ENCODE measurements around the gene ANO10.
"Not testable (repeated sequence)": the region's sequence is repeated elsewhere in the genome, so short reads cannot be mapped to it uniquely, and the experiment has no call there.

ANO10 gene

DNA sequence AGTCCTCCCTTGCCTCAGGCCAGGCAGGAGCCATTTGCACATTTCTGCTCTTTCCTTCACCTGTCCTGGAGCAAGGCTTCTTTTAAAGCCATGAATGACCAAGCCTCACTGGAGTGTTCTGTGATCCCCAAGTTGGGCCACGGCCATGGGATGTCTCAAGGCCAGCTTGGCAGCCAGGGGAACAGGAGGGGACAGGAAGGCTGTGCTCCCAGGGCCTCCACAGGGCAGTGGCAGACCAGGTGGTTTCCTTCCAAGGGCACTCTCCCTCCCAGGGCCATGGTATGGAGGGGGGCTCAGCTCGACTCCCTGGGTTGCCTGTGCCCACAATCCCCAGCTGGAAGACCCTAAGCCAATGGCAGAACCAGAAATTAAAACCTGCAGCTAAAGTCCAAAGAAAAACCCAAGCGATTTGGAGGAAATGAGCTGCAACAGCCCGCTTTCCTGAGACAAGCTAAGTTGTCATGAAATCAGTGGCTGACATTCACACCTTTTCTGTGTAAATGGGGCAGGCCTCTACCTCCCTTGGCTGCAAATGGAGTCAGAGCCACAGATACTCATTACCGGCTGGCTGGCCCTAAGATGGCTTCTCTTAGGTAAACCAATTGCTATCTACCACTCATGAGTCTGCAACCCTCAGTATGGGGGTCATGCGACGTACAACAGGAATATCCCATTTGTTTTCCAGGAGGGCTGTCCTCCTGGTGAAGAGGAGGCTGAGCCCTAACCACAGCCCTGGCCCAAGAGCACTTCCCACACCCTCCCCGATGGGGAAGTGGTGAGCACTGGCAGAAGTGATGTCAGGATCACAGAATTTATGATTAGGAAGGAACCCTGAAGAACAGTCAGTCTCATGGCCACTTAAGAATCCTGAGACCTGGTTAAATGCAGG lies 252.2 kb downstream of the ANO10 start:
- no peak for DNase-seq

DNA sequence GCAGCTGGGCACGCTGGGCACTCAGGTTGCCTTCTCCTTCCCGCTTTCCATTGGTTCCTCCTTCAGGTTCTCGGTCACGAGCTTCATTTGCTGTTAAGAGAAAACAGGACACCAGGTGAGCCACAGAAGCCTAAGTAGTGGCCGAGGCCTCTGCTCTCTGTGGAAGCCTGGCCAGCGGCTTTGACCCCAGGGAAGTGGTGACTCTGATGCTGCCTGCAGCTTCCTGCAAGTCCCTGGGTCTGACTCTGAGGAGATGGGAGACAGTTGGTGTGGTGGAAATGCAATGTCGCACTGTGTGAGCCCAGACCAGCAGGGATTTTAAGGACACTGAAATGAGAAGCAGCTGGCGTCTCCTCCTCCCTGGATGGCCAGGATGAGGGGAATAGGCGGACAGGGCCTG lies 254.9 kb downstream of the ANO10 start:
- DNase-seq = no peak

DNA sequence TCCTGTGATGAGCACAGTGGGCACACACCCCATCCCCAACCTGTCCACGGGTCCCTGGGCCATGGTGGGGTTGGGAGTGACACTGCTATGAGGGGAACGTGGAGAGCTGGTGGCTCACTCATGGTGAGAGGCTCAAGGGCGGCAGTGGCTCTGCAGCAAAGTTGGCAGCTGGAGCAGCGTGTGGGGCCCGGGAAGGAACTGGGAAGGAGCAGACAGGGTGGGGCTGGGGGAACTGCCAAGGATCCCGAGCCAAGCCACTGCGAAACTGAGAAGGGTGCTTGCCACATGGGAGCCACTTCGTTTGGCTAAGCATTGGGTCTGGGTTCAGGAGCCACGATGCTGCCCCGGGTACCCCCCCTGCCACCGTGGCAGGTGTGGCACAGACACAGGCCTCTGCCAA lies 255.3 kb downstream of the ANO10 start:
- DNase-seq = no peak

DNA sequence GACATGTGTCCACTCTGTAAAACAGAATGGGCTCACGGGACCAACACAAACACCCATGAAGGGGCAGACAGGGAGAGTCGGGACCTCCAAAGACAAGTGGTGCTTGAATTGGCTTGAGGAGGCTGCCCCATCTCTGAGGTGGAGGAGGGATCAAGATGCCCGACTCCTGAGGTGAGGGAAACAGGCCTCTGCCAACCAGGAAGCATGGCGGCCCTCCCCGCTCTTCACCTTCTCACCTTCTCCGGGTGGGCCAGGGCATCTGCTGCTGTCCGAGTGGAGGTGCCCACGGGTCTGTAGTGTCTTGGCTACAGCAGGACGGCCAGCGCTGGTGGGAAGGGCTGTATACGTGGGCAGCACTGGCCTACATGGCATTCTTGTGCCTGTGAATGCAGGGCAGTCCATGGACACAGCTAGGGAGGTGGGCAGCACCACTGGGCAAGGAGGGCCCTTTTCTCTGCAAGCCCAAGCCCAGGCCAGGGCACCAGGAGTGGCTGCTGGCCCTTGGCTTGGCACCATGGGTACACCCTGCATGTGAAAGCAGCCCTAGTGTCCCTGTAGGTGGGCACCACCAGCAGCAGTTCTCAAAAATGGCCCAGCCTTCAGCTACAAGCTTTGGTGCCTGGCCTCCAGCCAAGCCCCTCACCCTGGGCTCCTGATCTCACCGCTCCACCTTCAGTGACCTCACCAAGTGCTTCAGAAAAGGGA lies 256.1 kb downstream of the ANO10 start:
- DNase-seq = no peak

DNA sequence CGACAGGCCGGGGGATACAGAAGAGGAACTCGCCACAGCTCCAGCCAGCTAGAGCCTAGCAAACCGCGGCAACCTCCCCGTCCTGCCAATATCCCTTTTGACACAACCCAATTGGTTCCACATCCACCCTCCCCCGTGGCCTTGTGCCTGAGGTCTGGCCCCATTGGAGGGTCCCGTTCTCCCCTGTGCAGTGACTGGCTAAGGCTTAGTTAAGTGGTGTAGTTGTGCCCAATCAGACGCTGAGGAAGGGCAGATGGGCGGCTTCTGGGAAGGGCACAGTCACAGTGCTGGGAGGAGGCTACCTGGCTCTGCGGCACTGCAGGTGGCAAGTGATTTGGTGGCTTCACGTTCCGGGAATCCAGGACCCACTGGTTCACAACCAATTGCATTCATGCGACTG lies 256.9 kb downstream of the ANO10 start:
- no peak for DNase-seq

DNA sequence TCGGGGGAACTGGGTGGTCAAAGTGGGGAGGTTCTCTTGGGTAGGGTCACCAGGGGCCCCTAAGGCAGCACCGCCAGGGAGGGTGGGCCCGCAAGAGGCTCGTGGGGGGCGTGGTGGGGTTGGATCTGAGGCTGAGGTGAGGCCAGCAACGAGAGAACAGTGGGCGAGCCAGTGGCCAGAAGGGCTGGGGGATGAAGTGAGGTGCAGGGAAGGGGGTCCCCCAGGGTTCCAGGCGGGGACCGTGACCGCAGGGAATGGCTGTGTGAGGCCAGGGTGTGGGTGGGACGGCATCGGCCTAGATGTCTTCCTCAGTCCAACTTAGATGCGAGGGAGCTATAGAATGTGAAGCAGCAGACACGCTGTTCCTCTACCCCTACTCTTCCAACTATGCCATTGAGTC lies 257.3 kb downstream of the ANO10 start:
- DNase-seq = no peak

DNA sequence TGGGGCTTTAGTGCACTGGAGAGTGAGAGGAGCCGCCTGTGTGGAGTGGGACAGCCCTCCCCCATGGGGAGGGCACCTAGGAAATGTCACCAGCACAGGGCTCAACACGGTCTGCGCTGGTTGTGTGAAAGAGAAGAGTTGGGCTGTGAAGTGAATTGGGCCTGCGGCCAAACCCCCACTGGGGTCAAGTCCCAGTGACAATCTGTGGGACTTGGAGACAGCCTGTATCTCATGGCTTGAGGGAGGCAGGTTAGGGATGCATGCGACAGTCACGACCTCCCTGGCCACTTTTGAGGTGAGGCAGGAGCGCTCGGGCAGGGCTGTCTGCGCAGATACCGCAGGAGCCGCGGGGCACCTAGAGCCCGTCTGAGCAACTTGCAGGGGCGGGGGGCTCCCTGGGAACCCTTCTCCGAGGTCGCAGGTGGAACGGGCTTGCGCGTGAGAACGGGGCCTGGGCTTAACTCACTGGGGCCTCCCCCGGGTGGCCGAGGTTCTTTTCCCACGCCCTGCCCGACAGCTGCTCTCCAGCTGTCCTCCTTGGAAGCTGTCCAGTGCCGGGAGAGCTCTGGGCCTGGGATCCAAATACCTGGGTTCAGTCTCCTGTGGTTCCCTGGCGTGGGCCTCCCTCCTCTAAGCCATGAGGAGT lies 258.1 kb downstream of the ANO10 start:
- DNase-seq = no peak

DNA sequence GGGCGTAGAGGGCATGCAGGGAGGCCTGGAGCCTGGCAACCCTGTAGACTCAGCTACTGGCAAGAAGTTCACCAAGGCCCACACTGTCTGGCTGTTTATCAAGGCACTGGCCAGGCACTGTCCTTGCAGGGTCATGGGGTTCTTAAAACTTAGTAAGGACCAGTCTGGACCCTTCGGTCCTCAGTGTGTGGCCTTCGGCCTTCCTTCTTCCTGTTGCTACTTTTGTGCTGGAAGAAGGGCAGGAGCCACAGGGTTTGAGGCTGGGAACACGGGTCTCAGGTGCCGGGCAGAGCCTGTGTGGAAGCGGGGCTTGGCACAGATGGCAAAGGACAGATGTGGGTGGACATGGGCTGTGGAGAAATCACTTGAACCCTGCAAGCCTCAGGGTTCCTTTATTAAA lies 258.9 kb downstream of the ANO10 start:
- no peak for DNase-seq

DNA sequence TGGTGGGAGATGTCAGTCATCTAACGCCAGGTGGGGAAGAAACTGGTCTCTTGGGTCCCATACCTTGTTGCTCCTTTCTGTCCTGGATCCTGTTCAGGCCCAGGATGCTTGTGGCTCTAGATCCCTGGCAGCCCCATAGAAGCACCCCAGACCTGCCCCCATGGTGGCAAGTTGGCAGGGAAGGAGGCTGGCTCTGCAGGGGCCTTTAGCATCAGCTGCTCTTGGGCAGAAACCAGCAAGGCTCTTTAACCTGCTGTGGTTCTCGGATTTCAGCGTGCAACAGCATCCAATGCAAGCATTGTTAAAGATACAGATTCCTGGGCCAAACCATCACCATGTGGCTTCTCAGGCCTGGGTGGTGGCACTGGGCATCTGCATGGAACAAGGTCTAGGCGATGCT lies 259.6 kb downstream of the ANO10 start:
- DNase-seq = no peak

DNA sequence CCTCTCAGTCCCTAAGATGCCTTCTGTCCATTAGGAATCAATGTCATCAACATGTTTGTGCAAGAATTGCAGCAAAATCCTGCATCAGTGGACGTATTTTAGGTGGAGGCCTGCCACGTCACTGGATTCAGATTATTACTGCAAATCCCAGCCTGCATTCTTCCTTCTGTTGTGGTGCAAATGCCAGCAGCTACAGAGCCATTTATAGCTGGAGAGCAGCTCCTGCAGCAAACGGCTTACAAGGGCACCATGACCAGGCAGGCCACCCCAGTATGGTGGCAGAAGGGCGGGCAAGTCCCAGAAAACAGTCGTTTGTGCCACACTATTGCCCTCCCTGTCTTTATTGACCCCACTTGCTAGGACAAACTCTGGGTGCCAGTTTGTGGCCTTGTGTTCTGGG lies 260.7 kb downstream of the ANO10 start:
- no peak for DNase-seq

DNA sequence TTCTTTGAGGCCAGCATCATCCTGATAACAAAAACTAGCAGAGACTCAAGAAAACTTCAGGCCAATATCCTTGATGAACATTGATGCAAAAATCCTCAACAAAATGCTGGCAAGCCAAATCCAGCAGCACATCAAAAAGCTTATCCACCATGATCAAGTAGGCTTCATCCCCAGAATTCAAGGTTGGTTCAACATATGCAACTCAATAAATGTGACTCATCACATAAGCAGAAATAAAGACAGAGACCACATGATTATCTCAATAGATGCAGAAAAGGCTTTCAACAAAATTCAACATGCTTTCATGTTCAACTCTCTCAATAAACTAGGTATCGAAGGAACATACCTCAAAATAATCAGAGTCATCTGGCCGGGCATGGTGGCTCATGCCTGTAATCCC lies 265.8 kb downstream of the ANO10 start:
- DNase-seq = not testable (repeated sequence)

DNA sequence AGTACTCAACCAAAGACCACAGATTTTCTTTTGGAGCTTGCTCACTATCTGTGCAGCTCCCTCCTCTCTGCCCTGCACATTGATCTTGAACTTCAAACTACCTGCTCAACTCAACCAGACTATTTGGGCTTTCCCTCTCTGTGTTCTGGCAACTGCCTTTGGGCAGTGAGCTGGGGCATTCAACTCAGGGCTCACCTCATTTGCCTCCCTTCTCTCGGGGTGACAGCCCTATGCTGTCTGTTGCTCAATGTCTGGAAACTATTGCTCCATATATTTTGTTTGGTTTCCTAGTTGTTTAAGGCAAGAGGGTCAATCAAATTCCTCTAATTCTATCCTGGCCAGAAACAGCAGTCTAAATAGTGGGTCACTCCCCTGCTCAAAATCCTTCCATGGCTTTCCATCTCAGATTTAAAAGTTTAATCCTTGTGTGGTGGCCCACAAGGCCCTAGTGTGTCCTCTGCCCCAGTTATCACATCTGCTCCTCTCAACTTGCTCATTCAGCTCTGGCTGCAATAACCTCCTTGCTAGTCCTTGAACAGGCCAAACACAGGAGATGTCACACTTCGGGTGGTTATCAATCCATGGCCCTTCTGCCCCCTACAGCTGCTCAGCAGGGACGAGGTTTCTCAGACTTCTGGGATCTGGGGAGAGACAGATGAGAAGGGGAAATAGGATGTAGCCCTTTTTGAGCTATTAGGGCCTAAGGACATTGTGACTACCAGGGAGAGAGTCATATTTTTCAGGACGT lies 267.7 kb downstream of the ANO10 start:
- DNase-seq = no peak

DNA sequence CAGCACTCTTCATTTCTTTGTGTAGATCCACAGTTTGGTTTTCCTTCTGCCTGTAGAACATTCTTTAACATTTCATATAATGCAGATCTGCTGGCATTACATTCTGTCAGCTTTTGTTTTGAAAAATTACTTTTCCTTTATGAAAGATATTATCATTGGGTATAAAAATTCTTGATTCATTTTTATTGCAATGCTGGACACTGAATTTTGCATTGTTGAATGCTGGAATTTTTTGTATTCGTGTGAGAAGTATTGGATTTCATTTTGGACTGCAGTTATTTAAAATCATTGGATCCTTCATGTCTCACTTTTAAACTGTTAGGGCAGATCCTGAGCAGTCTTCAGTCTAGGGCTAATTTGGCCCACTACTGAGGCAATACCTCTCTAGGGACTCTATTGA lies 268.4 kb downstream of the ANO10 start:
- no peak for DNase-seq

DNA sequence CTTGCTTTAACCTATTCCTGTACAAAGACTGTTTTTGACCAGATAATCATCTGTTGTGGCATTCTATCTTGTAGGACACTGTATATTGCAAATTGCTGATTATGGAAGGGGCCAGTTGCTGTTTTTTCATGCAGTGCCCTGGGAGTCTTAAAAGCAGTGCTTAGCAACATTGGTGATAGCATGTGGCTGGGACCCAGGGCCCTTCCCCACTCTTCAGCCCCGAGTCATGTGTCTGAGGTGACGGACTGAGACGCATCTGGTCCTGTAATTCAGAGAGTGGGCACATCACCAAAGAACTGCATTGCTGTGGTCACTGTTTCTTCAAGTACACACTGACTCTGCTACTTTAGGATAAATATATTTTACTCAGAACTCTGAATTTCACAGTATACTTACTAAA lies 272.1 kb downstream of the ANO10 start:
- no peak for DNase-seq

DNA sequence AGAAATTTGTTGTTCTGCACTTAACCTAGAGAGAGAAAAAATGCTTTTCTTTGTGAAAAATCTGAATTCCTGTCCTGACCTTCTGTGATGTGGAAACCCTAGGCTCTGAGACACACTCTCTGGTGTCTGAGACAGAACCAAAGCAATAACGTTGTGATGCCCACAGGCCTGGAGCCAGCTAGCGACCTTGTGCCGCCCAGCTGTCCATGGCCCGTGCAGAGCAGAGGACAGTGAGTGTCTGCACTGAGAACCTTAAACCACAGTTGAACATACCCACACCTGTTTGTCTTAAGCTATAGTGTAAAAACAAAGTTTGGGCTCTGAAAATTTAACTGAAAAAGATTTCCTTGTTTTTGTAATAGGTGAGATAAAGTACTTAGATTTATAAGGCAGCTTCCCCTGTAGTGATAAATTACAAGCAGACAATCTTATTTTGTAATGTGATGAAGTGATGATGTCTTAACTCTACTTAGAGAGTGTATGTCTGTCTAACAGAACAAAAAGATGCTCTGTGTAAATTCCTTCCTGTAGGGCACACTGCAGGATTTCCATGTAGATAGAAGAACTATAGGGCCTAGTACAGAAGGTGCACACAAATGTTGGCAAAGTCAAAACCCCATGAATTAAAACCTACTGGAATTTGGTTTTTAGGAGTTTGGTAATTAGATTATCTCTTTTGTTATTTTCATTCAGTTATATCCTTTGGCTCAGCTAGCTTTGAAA lies 272.8 kb downstream of the ANO10 start:
- DNase-seq = no peak

DNA sequence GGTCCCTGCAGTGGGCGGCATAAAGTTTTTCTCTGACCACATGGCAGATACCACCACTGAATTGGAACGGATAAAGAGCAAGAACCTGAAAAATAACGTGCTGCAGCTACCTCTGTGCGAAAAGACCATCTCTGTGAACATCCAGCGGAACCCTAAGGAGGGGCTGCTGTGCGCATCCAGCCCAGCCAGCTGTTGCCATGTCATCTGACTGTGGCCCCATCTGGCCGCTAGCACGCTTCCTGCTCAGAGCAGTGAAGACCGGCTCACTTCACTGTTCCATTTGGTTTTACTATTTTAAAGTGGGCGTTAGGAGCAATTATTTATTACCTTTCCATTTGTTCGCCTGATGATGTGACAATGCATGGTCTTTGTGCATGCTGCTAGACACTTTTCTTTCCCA lies 273.5 kb downstream of the ANO10 start:
- no peak for DNase-seq

DNA sequence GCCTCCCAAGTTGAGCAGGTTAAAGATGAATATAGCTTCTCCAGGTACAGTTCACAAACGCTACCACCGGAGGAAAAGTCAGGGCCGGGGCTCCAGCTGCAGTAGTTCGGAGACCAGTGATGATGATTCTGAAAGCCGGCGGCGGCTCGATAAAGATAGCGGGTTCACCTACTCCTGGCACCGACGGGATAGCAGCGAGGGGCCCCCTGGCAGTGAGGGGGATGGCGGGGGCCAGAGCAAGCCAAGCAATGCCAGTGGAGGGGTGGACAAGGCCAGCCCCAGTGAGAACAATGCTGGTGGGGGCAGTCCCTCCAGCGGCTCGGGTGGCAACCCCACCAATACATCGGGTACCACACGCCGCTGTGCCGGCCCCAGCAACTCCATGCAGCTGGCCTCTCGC lies 274.0 kb downstream of the ANO10 start:
- DNase-seq = no peak

DNA sequence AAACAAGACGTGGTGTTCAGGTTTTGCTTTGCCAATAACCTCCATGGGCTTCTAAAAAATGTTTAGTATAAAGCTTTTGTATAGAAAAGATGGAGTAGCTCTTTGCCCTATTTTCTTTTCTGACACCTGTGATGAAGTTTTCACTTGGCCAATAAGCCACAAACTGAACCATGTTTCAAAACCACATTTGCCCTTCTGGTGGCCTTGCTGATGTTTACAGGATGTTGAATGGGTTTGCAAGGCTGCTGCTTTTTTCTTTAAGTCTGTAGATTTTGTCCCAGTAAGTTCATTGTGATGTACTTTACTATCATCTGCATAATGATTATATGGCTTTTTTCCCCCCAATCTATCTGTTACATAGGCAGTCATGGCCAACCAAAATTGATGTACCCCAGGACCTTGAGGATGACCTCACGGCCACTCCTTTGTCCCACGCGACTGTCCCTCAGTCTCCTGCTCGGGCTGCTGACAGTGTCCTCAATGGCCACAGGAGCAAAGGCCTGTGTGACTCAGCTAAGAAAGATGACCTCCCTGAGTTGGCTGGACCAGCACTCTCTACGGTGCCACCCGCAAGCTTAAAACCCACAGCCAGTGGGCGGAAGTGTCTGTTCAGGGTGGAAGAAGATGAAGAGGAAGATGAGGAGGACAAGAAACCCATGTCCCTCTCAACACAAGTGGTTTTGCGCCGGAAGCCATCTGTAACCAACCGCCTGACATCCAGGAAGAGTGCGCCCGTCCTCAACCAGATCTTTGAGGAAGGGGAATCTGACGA lies 274.6 kb downstream of the ANO10 start:
- no peak for DNase-seq

DNA sequence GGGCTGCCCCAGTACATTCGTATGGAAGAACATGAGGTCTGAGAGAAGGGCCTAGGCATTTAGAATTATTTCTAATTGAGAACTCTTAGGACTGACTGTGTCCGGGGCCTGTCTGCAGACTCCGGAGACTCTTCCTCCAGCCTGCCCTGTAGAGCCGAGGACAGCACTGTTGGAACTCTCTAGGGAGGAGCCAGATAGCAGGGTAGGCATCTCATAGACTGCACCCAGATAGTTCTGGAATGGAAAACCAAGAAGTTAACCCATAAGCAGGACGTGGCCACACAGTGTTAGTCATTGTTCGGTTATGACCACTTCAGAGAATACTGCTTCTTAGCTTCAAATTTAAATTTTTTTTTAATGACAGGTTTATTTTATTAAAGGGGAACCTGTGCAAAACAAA lies 275.9 kb downstream of the ANO10 start:
- DNase-seq = no peak

DNA sequence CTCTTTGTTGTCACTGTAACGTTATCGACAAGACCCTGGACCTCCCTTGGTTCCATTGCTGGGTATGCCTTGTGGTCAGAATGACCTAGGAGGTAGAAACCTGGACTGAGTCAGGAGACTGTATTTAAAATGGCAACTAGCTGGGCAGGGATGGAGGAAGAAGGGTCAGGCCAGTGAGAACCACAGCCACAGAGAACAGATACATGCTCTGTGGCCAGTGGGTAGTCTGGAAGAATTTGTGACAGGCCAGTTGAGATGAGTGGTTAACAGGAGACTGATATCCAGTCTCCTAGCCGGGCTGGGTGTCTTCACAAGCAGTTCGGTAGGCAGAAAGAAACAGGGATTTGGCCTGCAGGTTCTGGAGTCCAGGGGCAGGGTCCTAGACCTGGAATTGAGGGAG lies 276.6 kb downstream of the ANO10 start:
- DNase-seq = no peak

DNA sequence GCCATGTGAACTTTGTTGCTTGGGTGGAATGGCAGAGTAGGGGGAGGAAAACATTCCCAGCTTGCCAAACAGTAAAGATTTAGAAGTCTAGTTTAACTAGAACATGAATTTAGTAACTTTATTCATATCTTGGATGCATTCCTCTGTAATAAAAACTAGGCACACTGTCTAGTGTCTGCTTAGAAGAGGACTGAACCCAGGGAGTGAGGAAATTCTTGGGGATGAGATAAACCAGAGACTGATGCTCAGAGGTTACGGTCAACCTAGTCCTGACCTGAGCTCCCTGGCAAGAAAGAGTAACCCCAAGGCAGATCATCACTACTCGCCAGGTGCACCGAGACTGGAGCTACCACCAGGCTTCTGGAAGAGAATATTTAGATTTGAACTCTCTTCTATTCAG lies 277.3 kb downstream of the ANO10 start:
- DNase-seq = no peak

DNA sequence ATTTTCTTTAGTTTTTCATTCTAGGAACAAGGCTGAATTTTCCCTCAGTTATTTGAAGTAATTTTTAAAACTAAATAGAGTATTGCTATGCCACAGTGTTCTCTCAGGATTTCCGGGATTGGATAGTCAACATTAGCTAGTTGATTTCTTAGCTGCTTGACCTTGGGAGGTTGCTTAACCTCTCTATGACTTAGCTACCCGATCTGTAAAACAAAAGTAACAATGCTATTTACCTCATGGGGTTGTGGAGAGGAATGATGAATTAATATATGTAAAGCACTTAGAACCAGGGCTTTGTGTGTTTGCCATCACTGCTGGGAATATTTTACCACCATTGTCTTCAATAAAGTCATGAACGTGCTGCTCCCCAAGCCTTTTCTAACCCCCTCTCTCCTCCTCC lies 278.0 kb downstream of the ANO10 start:
- no peak for DNase-seq
